Right lobe of liver (tissue), 4 donors: ENCODE measurements around the gene RIPOR3.
"Not testable (repeated sequence)": the region's sequence is repeated elsewhere in the genome, so short reads cannot be mapped to it uniquely, and the experiment has no call there.

Experiments
- POLR2A ChIP-seq: fragments of 450-650 bp; IDR thresholded peaks from one replicate; pipeline ENCODE4 v1.6.1; 2017; ENCODE audit warnings: antibody characterized with exemption, mild to moderate bottlenecking
- TF ChIP-seq, protein P1 (sequence below), 4 donors: fragments of 200-600 bp in 3 of 4; fragments of 450-650 bp in 1 of 4; IDR thresholded peaks; one replicate each; pipeline versions ENCODE4 v1.5.1 to v1.8.0; 2016 to 2022; ENCODE audit warnings: antibody characterized with exemption in 4 of 4, mild to moderate bottlenecking in 2 of 4
- donor health status: DM: no; HTN: no; CAD: no.
- donor health status: DM: no; HTN: no; CAD: no.
- donor health status: DM: no; HTN: yes; CAD: no.

DNA sequence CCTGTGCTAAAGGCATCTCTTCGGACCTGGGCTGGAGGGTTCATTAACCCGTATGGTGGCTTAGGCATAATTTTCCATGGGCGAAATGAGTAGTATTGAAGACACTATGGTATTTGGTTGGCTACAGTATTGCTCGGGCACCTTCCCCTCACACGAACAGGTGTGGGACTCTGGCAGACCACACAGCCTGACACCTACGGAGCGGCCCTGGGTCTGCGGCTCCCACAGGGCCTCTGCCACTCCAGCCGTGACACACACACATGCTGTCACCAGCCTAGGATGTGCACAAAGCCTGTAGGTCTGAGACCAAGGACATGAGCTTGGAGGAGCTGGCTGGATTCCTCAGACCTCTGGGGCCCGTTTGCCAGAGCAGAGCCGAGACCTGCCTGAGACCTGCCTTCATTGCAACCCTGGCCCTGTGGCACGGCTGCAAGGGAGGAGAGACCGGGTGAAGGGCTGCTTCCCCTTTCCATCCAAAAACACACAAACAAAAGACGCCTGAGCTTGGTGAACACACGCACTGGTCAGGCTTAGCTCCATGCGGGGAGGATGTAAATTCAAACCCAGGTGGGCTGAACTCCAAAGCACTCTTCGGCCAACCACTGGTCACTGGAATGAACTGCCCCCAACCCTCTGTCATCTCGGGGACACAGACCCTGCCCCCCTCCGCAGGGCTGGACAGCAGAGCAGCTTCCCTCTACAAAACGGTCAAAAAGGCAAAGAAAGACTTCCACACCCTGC, 51.2 kb downstream of the RIPOR3 start:
- TF ChIP-seq, protein P1, sequence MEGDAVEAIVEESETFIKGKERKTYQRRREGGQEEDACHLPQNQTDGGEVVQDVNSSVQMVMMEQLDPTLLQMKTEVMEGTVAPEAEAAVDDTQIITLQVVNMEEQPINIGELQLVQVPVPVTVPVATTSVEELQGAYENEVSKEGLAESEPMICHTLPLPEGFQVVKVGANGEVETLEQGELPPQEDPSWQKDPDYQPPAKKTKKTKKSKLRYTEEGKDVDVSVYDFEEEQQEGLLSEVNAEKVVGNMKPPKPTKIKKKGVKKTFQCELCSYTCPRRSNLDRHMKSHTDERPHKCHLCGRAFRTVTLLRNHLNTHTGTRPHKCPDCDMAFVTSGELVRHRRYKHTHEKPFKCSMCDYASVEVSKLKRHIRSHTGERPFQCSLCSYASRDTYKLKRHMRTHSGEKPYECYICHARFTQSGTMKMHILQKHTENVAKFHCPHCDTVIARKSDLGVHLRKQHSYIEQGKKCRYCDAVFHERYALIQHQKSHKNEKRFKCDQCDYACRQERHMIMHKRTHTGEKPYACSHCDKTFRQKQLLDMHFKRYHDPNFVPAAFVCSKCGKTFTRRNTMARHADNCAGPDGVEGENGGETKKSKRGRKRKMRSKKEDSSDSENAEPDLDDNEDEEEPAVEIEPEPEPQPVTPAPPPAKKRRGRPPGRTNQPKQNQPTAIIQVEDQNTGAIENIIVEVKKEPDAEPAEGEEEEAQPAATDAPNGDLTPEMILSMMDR (IDR thresholded peaks at IDR 0.05), result not testable (repeated sequence)
- not testable (repeated sequence) for TF ChIP-seq POLR2A
